Activated T-cell treated with anti-CD3 and anti-CD28 coated beads, Interleukin-2, amount 50 U/mL, for 24 hours (primary cell): ENCODE measurements around the gene RIOK3.
"Not testable (repeated sequence)": the region's sequence is repeated elsewhere in the genome, so short reads cannot be mapped to it uniquely, and the experiment has no call there.

Source experiments
- DNase-seq: peaks from one replicate; pipeline ENCODE4 v3.0.0-alpha.2; 2020
- H3K27ac Mint-ChIP-seq: 2 replicates; pipeline ENCODE4 v1.8.0; 2020; ENCODE audit warnings: mild to moderate bottlenecking, mixed read lengths
- H3K27me3 Mint-ChIP-seq: 2 replicates; pipeline ENCODE4 v1.8.0; 2020; ENCODE audit warnings: mixed read lengths
- H3K36me3 Mint-ChIP-seq: 2 replicates; pipeline ENCODE4 v1.8.0; 2020; ENCODE audit warnings: low read depth, mixed read lengths
- H3K4me1 Mint-ChIP-seq: 2 replicates; pipeline ENCODE4 v1.8.0; 2020; ENCODE audit warnings: low read depth, mixed read lengths
- H3K4me3 Mint-ChIP-seq: 2 replicates; pipeline ENCODE4 v1.8.0; 2020; ENCODE audit warnings: mild to moderate bottlenecking, moderate library complexity, mixed read lengths
- H3K9me3 Mint-ChIP-seq: 2 replicates; pipeline ENCODE4 v1.8.0; 2020; ENCODE audit warnings: mixed read lengths

Gene RIOK3, protein sequence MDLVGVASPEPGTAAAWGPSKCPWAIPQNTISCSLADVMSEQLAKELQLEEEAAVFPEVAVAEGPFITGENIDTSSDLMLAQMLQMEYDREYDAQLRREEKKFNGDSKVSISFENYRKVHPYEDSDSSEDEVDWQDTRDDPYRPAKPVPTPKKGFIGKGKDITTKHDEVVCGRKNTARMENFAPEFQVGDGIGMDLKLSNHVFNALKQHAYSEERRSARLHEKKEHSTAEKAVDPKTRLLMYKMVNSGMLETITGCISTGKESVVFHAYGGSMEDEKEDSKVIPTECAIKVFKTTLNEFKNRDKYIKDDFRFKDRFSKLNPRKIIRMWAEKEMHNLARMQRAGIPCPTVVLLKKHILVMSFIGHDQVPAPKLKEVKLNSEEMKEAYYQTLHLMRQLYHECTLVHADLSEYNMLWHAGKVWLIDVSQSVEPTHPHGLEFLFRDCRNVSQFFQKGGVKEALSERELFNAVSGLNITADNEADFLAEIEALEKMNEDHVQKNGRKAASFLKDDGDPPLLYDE

DNA sequence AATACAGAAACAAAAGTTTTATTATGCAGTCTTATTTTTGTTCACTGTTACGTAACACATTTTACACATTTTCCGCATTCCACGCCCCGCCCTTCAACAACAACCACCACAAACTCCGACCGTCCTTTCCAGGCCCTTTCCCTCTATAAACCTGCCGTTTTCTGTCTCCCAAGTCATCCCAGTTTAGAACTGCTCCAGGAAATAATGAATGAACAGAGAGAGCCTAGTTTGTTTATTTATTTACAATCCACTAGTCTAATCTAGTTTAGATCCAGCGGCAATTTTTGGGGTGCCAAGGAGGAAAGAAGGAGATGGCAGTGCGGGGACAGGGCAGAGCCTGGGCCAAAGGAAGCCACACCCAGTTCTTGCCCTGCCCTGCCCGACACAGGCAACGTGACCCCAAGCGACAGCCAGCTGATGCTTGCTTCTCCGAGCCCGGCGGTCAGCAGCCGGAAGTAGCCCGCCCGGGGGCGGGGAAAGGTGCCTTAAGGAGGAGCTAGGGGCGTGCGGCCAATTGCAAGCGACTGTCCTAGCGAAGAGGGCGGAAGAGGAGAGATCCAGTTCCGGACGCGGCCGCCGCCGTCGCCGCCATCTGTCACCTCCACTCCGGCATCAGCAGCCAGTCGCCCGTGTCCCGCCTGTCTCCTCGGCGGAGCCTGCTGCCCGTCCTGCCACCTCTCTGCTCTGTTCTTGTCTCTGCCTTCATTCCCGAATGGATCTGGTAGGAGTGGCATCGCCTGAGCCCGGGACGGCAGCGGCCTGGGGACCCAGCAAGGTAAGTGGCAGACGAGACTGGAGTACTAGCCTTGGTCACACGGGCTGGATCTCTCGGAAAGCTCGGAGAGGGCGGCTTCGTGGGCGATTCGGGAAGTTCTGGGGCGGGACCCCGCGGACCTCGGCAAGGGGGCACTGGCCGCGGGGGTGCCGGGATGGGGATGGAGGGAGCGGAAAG, at the start of gene RIOK3:
RIOK3 (plus strand) TSS at position 560 of the 952 bp plus-strand sequence; CDS start at position 713, 153 bp downstream.
- Mint-ChIP-seq H3K4me1 (peaks cover 55% of the 10 kb centered on the region), H3K4me3 (peak within 1 kb of the TSS; percentile 100), H3K27ac (peak within 1 kb of the TSS; percentile 93), H3K27me3 (no peaks in the 10 kb centered on the region), H3K9me3 (no peaks in the 10 kb centered on the region), H3K36me3 (peaks cover 39% of the 10 kb centered on the region)
- peak; percentile 94 for DNase-seq

DNA sequence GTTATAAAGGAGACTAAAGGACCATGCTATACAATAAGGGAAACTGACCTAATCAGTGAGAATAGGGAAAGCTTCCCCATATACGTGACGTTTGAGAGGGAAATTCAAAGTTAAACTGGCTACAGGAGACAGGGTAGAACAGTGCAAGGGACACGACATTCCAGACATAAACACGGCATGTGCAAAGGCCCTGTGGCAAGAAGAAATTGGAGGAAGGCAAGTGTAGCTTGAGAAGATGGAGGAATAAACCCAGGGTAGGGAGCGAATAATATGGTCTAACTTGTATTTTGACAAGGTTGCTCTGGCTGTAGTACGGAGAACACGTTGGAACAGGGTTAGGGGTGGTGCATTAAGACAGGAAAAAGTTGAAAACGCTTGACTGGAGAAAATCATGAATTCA, 49.8 kb upstream of the RIOK3 start:
- Mint-ChIP-seq H3K4me1 (peaks cover 10% of the 10 kb centered on the region), H3K4me3 (no peak overlapping the region), H3K9me3 (no peaks in the 10 kb centered on the region), H3K27ac (no peak overlapping the region), H3K27me3 (no peaks in the 10 kb centered on the region), H3K36me3 (peaks cover 6% of the 10 kb centered on the region)
- DNase-seq = no peak

DNA sequence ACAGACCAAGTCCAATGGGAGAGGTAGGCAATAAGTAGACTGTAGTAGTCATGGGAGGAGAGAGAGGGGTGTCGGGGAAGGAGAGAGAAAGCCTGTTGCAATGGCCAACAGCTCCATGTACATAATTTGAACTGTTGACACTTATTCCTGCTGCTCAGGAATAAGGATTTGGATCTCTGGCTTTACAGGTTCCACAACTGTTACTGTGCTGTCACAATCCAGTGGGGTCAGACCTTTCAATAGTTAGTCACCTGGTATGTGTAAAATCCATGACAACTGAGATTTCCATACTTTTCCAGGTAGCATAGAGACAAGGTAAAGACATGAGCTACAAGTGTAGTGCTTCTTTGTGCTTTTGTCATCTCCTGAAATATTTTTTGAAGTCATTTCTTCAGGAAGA, 47.5 kb upstream of the RIOK3 start:
- Mint-ChIP-seq H3K27me3 (no peaks in the 10 kb centered on the region), H3K27ac (no peak overlapping the region), H3K4me3 (no peak overlapping the region), H3K9me3 (no peaks in the 10 kb centered on the region), H3K4me1 (no peaks in the 10 kb centered on the region), H3K36me3 (peaks cover 6% of the 10 kb centered on the region)
- no peak for DNase-seq

DNA sequence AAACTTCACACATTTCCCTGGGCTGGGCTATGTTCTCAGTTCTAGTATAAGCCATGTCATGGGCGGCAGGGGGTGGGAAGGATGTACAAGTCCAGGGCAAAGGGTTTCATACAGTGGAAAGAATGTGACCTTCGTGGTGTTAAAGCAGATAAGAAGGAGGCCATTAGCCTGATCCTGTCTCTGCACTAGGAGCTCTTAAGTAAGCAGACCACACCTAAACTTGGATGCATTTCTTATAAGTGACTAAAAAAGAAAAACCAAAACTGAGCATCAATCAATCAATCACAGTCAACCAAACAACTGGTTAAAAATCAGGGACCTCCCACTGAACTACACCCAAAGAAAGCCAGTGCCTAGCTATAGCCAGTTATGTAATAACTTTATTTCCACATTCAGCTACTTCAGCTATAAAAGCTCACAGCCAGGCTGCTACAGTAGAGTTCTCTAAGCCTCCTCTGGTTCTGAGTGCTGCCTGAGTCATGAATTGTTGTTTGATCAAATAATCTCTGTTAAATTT, 46.8 kb upstream of the RIOK3 start:
- Mint-ChIP-seq H3K9me3 (no peaks in the 10 kb centered on the region), H3K4me1 (no peaks in the 10 kb centered on the region), H3K27ac (no peak overlapping the region), H3K4me3 (no peak overlapping the region), H3K27me3 (no peaks in the 10 kb centered on the region), H3K36me3 (peaks cover 6% of the 10 kb centered on the region)
- DNase-seq = no peak

DNA sequence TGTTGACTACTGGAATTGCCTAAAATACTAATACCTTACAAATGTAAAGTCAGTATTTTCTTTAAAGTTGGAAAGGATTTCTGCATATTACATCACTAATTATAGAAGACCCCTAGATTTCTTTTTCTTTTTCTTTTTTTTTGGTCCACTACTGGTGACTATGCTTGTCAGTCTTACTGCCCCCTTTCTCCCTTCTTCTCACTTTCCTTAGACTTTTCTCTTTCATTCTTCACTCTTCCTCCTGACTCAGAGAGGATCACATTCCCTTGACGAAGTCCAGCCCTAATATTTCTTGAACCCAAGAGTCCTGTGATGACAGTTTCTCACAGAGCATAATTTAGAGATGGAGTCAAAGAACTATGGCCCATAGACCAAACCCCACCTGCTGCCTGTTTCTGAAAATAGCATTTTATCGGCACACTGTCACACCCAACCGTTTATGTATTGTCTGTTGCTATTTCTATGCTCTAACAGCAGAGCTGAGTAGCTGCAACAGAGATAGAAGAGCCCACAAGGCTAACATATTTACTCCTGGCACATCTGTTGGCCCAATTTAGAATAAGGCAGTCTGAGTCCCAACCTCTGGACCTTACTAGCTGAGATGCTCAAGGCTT, 40.6 kb upstream of the RIOK3 start:
- Mint-ChIP-seq H3K27me3 (no peaks in the 10 kb centered on the region), H3K4me3 (no peak overlapping the region), H3K4me1 (no peaks in the 10 kb centered on the region), H3K9me3 (no peaks in the 10 kb centered on the region), H3K27ac (no peak overlapping the region), H3K36me3 (no peaks in the 10 kb centered on the region)
- DNase-seq = no peak

DNA sequence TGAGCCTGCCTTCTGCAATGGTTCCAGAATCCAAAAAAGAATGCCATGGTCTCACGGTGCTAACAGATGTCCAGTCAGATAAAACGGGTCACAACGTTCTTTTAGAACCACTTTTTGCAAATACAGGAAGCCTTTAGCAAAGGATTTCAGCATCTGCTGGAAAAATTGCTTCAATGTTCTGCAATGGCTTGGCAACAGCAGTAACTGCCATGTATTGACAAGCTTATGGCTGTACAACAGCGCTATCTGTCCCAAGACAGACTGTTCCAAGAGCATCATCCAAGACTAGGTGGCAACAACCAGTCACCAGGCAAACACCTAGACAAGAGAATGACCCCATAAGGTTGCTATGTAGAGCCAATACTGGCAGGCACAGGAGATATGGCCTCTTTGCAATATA, 37.6 kb upstream of the RIOK3 start:
- Mint-ChIP-seq H3K36me3 (peaks cover 2% of the 10 kb centered on the region), H3K27ac (no peak overlapping the region), H3K4me1 (no peaks in the 10 kb centered on the region), H3K9me3 (no peaks in the 10 kb centered on the region), H3K27me3 (no peaks in the 10 kb centered on the region), H3K4me3 (no peak overlapping the region)
- no peak for DNase-seq

DNA sequence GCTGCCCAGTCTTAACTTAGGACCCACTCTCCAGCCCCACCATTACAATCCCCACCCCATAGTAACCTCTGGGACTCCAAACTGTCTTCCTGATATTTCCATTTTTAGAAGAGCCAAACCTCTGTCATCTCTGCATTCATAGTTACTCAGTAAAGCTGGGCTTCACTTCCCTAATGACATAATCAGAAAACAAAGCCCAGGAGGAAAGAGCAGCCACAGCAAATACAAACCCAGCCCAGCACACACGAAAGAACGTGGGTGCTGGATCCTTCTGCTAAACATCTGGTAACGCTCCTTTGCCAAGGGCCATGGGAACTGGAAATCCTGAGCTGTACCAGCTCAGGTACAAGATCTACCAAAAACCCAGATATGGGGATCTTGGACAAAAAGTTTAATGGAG, 36.8 kb upstream of the RIOK3 start:
- Mint-ChIP-seq H3K27me3 (no peaks in the 10 kb centered on the region), H3K27ac (no peak overlapping the region), H3K4me1 (no peaks in the 10 kb centered on the region), H3K4me3 (no peak overlapping the region), H3K36me3 (peaks cover 2% of the 10 kb centered on the region), H3K9me3 (no peaks in the 10 kb centered on the region)
- no peak for DNase-seq

DNA sequence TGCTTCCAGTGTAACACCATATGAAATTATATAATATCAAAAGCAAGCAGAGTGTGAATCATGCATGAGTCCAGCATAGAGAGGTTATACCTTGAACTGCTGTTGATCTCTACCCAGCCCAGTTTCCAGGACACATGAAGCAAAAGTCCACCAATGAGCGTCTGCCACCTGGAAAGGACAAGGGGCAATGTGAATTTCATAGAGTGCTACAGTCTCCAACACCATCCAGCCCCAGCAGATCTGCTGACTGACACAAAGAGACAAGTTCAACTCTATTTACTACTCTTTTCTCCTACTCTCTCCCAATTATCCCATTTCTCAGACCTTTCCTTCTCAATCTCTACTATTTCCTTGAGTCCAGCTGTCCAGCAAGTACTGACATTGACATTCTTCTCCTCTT, 31.8 kb upstream of the RIOK3 start:
- no peak overlapping the region for H3K4me3 Mint-ChIP-seq
- H3K36me3 Mint-ChIP-seq = peaks cover 2% of the 10 kb centered on the region
- no peak overlapping the region for H3K27ac Mint-ChIP-seq
- DNase-seq = no peak
- H3K4me1 Mint-ChIP-seq = peaks cover 7% of the 10 kb centered on the region
- H3K27me3 Mint-ChIP-seq = no peaks in the 10 kb centered on the region
- H3K9me3 Mint-ChIP-seq = no peaks in the 10 kb centered on the region

DNA sequence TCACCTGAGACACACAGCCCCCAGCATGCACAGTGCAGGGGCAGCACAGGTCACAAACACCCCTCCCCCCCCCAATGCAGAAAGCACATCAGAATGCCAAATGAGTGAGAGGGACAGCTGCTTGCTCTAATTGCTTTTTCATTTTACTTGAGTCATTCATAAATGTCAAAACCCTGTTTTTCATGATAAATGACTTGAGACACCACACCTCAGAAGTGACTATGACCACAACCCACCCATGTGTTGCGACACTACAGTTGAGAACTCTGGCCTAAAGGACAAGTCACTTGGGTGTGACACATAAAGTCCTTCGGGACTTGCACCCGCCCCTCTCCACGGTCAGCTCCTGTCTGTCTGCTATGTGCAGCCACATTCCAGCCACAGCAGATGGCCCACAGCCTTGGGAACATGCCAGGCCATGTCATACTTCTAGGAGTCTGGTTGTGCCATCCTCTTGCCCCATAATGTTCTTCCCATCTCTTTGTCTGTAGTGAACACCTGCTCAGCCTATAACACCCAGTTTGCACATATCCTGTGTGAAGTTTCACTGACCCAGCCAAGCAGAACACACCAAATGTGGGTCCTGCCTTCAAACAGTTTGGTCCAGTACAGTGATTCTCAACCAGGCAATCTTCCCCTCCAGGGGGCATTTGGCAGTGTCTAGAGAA, 30.2 kb upstream of the RIOK3 start:
- Mint-ChIP-seq H3K4me1 (peaks cover 7% of the 10 kb centered on the region), H3K9me3 (no peaks in the 10 kb centered on the region), H3K36me3 (peaks cover 4% of the 10 kb centered on the region), H3K27me3 (no peaks in the 10 kb centered on the region), H3K27ac (no peak overlapping the region), H3K4me3 (no peak overlapping the region)
- no peak for DNase-seq

DNA sequence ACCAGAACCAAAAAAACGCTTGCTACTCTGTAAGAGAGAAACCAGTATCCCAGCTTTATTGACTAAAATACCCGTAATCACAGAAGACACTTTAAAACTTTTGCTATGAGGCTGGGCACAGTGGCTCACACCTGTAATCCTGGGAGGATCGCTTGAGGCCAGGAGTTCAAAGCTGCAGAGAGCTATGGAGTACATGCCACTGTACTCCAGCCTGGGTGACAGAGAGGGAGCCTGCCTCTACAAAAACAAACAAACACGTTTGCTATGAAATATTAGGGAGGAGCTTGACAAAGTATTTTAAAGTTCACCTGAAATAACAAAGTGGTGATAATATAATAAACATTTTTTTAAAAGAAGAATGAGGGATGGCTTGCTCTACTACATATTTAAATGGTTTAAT, 28.5 kb upstream of the RIOK3 start:
- Mint-ChIP-seq H3K4me3 (no peak overlapping the region), H3K36me3 (peaks cover 12% of the 10 kb centered on the region), H3K27ac (no peak overlapping the region), H3K27me3 (no peaks in the 10 kb centered on the region), H3K4me1 (peaks cover 7% of the 10 kb centered on the region), H3K9me3 (no peaks in the 10 kb centered on the region)
- DNase-seq = no peak

DNA sequence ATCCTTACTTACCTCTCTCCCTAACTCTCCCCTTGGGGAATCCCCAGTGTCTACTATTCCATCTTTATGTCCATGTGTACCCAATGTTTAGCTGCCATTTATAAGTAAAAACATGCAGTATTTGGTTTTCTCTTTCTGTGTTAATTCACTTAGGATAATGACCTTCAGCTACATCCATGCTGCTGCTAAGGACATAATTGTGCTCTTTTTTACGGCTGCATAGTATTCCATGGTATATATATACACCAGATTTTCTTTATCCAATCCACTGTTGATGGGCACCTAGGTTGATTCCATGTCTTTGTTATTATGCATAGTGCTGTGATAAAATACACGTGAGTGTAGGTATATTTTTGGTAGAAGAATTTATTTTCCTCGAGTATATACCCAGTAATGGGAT, 24.3 kb upstream of the RIOK3 start:
- Mint-ChIP-seq H3K27ac (no peak overlapping the region), H3K9me3 (no peaks in the 10 kb centered on the region), H3K4me1 (no peaks in the 10 kb centered on the region), H3K4me3 (no peak overlapping the region), H3K27me3 (no peaks in the 10 kb centered on the region), H3K36me3 (peaks cover 20% of the 10 kb centered on the region)
- no peak for DNase-seq

DNA sequence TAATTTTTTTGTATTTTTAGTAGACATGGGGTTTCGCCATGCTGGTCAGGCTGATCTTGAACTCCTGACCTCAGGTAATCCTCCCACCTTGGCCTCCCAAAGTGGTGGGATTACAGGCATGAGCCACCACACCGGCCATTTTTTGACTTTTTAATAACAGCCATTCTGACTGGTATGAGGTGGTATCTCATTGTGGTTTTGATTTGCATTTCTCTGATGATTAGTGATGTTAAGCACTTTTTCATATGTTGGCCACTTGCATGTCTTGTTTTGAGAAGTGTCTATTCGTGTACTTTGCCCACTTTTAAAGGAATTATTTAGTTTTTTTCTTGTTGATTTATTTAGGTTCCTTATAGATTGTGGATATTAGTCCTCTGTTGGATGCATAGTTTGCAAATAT, 23.5 kb upstream of the RIOK3 start:
- not testable (repeated sequence) for H3K4me3 Mint-ChIP-seq, H3K9me3 Mint-ChIP-seq, DNase-seq, H3K27me3 Mint-ChIP-seq, H3K4me1 Mint-ChIP-seq, H3K27ac Mint-ChIP-seq
- peaks cover 20% of the 10 kb centered on the region for H3K36me3 Mint-ChIP-seq

DNA sequence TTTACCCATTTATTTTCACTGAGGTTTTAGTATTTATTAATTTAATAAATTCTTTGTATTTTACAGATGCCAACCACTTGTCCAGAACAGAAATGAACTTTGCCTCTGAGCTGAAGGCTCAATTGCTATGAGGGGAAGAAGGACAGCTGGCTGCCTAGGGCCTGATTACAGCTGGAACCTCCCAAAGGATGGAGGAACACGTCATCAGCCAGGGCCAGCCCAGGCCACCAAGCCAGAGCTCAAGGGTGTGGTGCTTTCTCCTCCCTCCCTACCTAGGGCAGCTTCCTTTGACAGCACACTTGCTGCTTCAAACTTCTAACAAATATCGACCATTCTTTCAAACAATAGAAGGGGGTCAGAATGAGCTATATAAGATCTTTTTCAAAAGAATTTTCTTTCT, 19.7 kb upstream of the RIOK3 start:
- H3K4me3 Mint-ChIP-seq = no peak overlapping the region
- no peak for DNase-seq
- H3K27me3 Mint-ChIP-seq = no peaks in the 10 kb centered on the region
- H3K9me3 Mint-ChIP-seq = no peaks in the 10 kb centered on the region
- H3K27ac Mint-ChIP-seq = no peak overlapping the region
- H3K36me3 Mint-ChIP-seq = peaks cover 24% of the 10 kb centered on the region
- H3K4me1 Mint-ChIP-seq = peaks cover 13% of the 10 kb centered on the region
